ENCODE measurements around the gene PGBD5.

- TF ChIP-seq EZH2 (IDR thresholded peaks at IDR 0.05) (no peak), POLR2AphosphoS5 (IDR thresholded peaks at IDR 0.05; ENCODE audit: borderline replicate concordance, low read depth, low read length) (no peak)
Measured at GRCh38 chr1:230368363-230368762, 57.8 kb downstream of the PGBD5 start.
